HG03103 (cell line): Measurements from ENCODE around the gene HSCB.
"Not testable (repeated sequence)": the region's sequence is repeated elsewhere in the genome, so short reads cannot be mapped to it uniquely, and the experiment has no call there.

Experiments
- ATAC-seq: cut with Tn5 transposase; IDR thresholded peaks from one replicate; pipeline ENCODE4 v1.9.1; 2021; ENCODE audit warnings: low read depth; ENCODE audit not compliant: unreplicated experiment

Gene HSCB, protein sequence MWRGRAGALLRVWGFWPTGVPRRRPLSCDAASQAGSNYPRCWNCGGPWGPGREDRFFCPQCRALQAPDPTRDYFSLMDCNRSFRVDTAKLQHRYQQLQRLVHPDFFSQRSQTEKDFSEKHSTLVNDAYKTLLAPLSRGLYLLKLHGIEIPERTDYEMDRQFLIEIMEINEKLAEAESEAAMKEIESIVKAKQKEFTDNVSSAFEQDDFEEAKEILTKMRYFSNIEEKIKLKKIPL

DNA sequence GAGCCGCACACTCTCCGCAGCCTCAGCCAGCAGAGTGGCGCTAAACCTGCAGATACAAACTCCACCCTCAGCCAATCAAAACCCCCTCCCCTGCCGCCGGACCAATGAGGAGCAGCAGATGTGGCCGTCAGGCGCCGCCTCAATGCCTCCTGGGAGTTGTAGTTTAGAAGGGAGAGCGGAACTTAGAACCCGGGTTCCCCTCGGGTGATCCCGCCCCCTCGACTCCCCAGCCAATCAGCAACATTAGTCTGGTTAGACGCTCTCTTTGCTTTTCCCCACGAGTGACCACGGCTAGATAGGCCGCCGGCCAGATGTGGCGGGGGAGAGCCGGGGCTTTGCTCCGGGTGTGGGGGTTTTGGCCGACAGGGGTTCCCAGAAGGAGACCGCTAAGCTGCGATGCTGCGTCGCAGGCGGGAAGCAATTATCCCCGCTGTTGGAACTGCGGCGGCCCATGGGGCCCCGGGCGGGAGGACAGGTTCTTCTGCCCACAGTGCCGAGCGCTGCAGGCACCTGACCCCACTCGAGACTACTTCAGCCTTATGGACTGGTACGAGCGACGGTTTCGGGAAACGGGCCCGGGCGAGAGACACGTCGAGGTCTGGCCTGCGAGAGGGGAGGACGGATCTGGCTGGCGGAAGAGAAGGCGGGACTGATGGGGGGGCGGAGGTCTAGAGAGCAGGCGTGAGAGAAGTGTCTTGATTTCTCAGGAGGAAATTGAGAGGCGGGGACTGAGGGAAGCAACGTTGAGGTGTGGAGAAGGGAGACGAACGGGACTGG is at the start of gene HSCB, which contains the start of gene CHEK2:
Gene HSCB (plus strand): TSS at position 255 of the 777 bp plus-strand sequence. CDS start 57 bp downstream, at position 312.
Gene CHEK2 (minus strand): TSS at position 36 of the 777 bp plus-strand sequence. CDS start 7,099 bp downstream, outside the sequence.
- peak; percentile 85 for ATAC-seq

DNA sequence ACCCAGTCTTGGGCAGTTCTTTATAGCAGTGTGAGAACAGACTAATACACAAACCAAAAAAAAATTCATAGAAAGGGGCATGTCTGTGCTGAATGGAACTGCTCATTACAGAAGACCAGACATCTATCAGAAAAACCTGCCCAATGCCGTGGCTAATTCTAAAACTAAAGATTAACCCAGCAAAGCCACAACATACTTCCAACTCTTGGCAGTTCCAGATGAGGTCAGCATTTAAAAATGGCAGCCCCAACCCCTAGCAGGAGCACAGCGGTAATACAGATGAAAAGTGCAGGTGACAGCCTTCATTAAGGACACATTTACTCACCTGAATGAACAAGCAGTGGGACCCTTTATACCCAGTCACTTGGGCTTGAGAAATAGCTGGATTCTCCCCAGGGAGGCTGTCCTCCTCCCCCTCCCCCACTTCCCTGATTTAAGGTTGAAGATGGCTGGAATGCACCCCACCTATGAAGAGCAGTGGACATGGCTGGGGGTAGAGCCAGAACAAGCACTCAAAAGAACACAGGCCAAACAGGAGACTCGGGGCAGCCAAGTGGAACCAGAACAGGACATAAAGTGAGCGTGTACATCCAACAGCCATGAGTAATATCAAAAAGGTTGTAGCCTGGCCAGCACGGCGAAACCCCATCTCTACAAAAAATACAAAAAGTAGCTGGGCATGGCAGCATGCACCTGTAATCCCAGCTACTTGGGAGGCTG is 48.6 kb upstream of the HSCB start:
- not testable (repeated sequence) for ATAC-seq

DNA sequence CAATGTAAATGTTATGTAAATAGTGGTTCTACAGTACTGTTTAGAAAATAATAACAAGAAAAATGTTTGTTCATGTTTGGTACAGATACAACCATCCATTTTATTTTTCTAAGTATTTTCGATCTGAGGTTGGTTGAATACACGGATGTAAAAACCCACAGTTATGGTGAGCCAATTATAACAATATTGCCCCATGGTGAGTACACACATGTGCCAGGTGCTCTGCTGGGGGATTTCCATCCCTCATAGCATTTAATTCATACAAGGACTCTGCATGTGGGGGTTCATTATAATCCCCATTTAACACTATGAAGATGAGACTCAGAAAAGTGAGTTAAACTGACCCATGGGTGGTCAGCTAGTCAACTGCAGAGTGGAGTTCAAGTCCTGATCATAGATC is 38.9 kb upstream of the HSCB start:
- no peak for ATAC-seq

DNA sequence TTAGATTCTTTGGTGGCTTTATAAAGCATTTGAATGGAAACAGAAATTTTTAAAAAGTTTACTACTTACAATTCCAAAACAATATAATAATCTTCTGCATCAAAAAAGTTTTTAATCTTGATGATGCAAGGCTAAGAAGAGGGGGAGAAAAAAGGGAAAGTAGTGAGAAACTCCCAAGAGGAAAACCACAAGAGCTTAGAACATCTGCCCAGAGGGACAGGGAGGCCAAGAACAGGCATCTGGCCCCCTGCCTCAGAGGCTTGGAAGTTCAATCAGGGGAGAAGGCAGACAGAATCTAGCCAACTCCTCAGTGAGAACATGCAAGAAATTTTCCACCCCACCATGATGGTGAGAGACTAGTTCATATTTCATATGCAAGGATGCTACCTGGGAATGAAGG is 38.4 kb upstream of the HSCB start:
- no peak for ATAC-seq

DNA sequence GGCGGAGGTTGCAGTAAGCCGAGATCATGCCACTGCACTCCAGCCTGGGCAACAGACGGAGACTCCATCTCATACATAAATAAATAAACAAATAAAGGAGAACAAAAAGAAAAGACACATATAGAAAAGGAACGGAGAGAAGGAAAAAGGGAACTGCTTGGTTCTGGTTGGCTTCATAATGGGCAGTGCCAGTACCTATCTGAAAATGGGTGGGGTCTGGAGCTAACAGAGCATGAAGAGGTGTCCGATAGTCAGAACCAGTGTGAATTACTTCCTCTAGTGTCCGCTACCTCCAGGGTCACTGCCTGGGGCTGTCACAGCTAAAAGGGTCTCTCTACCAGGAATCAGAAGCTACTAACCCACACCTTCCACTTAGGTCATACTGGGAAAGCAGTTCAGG is 35.0 kb upstream of the HSCB start:
- no peak for ATAC-seq

DNA sequence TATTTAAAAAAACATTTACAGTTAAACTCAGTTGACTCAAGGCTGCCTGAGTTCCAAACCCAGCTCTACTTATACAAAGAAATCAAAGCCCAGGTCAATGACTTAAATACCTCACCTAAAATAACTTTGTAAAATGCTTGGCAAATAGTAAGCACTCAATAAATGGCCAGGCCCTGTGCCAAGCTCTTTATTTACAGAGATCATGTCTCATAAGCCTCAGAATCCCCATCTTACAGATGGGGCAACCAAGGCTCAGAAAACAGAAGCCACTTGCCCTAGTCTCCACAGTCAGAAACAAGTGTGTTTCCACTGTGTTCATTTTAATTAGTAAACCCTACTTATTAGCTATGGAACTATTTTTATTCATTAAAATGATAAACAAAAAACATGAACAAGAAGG is 31.7 kb upstream of the HSCB start:
- no peak for ATAC-seq

DNA sequence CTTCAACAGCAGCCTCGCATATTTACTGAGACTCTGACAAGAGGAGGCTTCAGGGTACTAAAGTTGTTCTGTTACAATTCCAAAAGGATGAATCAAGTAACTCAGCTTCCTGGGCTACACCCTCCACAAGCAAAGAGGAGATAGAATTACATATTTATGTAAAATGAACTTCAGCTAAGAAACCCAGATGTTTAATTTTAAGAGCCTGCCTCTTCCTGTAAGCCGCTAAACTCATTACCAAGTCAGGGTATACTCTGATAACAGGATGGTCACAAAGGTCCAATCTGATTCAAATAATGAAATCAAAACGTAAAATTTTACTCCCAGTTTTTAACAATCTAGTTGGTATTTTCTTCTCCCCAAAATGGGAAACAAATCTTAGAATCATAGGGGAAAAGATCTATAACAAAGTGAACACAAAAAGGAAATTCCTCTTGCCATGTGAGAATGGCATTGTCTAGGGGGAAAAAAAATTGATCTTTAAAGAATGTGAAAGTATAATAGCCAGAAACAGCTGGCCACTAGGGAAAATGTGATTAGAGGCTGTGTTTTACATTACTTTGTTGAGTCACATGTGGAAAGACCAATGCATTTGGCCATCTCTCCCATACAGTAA is 31.2 kb upstream of the HSCB start:
- no peak for ATAC-seq

DNA sequence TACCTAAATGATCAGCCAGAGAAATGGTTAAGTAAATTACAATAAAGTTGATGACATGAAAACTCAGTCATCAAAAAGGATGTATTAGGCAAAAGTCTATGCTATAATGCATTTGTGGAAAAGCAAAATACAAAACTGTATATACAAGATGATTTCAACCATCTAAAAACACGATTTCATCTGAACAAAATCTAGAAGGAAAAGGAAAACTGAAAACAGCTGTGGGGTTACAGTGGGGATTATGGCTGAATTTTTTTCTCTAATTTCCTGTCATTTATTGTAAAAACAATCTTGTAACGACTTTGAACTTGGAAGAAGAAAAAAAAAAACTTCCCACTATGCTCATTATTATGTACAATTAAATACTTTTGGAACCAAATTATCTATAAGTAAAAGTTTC is 30.5 kb upstream of the HSCB start:
- no peak for ATAC-seq

DNA sequence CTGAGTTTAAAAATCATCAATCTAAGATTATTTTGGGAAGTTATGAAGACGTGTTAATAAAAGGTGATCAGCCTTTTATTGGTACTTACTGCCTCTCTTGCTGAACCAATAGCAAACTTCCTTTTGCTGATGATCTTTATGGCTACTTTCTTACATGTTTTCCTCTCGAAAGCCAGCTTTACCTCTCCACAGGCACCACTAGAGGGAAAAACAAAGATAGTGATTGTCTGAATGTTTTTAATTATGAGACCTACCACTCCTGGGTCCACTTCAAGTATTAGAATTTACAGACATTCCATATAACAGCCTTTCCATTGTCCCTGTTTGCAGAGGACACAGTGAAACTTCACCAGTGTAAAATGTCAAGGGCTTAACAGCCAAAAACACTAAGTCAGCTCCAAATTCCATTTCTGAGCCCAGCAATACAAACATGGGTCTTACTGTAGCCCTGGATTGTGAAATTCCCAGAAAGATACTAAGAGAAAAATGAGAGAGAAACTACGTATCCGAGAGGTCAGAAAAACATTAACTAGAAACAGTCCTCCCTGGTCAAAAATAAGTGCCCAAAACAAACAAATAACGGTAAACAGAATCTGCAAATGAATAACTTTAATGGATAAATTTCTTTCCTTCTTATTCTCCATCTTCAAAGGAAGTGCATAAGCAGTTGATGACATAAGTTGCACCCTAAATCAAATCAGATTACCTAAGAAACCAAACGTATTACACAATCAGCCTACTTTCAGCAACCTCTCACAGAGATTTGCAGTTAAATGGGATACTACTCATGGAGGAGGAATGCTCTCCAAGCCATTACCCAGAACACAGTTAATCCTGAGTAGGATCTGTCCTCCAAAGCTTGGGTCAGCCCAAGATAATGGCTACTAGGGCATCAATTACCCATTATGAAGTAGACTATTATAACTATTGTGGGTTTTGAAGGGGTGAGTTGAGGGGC is 29.7 kb upstream of the HSCB start:
- ATAC-seq = no peak

DNA sequence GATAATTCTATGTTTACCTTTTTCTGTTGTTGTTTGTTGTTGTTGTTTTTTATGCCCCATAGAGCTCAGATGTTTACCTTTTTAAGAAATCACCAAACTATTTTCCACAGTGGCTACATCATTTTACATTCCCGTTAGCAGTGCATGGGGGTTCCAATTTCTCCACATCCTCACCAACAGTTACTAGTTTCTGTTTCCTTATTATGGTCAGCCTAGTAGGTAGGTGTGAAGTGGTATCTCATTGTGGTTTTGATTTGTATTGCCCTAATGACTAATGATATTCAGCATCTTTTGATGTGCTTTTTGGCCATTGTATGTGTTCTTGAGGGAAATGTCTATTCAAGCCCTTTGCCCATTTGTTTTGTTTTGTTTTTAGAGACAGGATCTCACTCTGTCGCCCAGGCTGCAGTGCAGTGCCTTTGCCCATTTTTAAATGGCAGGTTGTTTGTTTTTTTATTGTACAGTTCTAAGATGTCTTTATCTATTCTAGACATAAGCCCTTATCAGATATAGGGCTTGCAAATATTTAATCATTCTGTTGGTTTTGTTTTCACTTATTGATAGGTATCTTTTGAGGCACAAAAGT is 27.7 kb upstream of the HSCB start:
- ATAC-seq = no peak

DNA sequence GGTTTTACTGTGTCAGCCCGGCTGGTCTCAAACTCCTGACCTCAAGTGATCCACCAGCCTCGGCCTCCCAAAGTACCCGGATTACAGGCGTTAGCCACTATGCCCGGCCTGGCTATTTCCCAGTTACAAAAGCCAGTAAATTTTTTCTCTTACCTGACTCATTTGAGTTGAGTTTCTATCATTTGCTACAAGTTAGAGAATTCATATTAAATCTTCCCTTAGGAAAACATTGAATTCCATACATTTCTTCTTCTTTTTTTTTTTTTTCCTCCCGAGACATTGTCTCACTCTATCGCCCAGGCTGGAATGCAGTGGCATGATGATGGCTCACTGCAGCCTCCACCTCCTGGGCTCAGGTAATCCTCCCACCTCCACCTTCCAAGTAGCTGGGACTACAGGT is 26.2 kb upstream of the HSCB start:
- no peak for ATAC-seq

DNA sequence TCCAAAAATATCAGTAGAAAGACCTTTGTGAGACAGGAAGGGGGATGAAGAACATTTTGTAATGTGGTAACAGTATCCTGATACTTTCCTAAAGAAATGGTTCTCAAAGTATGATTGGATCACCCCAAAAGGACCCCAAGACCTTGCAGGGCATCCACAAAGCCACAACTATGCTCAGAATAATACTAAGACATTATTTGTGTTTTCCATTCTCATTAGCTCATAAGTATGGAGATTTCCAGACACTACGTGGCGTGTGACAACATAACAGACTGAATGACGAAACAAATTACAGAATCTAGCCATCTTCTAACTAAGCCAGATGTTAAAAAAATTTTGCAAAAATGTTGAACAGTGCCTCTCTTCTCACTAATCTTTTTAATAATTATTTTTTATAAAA is 25.2 kb upstream of the HSCB start:
- ATAC-seq = no peak

DNA sequence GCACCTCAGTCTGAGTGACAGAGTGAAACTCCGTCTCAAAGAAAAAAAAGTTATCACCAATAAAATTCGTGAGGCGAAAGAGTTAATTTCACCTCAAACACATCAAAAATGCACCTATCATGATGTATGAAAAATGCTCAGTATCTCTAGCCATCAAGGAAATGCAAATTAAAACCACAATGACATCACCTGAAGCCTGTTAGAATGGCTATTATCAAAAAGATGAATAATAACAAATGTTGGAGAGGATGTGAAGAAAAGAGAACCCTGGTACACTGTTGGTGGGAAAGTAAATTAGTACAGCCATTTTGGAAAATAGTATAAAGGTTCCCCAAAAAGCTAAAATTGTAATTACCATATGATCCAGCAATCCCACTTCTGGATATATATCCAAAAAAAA is 23.8 kb upstream of the HSCB start:
- ATAC-seq = no peak

DNA sequence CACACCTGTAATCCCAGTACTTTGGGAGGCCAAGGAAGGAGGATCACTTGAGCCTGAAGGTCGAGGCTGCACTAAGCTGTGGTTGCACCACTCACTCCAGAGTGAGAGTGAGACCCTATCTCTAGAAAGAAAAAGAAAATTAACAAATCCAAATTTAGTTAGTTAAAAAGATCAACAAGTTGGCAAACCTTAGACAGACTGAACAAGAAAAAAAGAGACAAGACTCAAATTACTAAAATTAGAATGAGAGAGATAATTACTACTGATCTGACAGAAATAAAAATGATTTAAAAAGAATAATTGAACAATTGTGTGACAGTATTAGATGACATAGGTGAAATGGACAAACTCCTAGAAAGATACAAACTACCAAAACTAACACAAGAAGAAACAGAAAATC is 13.8 kb upstream of the HSCB start:
- ATAC-seq = no peak

DNA sequence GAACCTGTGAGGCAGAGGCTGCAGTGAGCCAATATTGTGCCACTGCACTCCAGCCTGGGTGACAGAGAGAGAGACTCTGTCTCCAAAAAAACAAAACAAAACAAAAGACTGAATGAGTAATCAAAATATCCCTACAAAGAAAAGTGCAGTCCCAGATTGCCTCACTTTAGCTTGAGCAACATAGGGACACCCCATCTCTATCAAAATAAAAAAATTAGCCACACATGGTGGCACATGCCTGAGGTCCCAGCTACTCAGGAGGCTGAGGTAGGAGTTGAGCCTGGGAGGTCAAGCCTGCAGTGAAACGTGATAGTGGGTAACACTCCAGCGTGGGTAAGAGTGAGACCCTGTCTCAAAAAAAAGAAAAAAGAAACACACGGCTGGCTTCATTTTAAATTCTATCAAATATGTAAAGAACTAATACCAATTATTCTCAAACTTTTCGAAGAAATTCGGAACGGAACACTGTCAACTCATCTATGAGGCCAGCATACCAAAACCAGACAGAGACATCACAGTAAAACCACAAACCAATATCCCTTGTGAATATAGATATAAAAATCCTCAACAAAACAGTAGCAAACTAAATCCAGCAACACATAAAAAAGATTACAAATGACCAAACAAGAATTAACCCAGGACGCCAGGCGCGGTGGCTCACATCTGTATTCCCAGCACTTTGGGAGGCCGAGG is 13.1 kb upstream of the HSCB start:
- ATAC-seq = no peak

DNA sequence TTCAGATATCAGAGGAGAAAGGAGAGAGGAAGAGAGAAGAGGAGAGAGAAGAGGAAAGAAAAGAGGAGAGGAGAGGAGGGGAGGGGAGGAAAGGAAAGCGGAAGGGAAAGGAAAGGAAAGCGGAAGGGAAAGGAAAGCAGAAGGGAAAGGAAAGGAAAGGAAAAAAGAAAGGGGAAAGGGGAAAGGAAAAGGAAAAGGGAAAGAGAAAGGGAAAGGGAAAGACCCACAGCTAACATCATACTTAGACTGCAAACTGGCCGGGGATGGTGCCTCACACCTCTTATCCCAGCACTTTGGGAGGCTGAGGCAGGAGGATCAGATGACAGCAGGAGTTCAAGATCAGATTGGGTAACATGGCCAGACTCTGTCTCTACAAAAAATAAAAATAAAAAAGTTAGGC is 11.7 kb upstream of the HSCB start:
- no peak for ATAC-seq

DNA sequence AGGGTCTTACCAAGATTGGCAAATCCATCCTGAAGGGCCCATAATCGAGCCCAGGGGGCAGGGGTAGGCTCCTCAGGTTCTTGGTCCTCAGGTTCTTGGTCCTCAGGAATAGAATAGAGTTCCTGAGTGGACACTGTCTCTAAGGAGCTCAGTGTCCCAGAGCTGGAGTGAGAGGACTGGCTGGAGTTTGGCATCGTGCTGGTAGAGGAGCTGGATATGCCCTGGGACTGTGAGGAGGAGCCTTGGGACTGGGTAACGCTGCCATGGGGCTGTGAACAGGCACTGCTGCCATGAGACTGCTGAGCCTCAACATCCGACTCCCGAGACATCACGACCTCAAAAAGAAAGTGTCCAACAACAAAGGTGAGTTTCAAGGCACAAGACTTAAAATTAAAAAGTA is 7.4 kb upstream of the HSCB start:
- ATAC-seq = no peak

DNA sequence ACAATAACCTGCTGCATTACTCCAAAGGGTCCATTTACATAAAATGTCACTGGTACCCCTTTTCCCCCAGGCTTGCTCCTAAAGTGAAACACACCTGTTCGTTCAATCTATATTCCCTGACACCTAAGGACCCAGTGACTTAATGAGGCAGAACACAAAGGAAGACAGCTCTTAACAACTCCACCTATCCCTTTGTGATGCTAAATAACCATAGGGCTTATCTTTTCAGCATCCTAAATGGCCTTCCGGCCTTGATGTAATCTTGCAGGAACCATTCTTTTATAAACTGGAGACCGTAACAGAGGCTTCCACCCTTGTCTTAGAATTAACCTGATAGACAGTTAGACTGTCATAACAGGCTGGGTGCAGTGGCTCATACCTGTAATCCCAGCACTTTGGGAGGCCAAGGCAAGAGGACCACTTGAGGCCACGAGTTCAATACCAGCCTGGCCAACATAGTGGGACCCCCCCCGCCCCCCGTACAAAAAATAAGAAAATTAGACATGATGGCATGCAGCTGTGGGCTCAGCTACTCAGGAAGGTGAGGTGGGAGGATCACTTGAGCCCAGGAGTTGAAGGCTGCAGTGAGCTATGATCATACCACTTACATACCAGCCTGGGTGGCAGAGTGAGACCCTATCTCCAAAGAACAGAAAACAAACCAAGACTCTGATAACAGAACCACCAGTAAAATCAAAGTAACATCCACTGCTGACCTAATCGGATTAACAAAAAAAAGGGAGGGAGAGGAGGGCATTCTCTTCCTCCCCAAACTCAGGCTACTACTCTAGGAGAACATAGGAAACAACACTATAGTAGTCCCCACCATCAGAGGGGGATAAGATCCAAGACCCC is 5.3 kb upstream of the HSCB start:
- ATAC-seq = no peak
